ENCODE measurements around the gene MS4A4A. TPM values are rescaled to one million over a fixed set of nuclear protein-coding genes. Genes with fewer than 3 reads are reported as not detected.
"Not testable (repeated sequence)": the region's sequence is repeated elsewhere in the genome, so short reads cannot be mapped to it uniquely, and the experiment has no call there.

Gene MS4A4A
- total and polyA plus RNA-seq, 2 of the 4 experiments (the other 2 are of a cell fraction), result not detected

DNA sequence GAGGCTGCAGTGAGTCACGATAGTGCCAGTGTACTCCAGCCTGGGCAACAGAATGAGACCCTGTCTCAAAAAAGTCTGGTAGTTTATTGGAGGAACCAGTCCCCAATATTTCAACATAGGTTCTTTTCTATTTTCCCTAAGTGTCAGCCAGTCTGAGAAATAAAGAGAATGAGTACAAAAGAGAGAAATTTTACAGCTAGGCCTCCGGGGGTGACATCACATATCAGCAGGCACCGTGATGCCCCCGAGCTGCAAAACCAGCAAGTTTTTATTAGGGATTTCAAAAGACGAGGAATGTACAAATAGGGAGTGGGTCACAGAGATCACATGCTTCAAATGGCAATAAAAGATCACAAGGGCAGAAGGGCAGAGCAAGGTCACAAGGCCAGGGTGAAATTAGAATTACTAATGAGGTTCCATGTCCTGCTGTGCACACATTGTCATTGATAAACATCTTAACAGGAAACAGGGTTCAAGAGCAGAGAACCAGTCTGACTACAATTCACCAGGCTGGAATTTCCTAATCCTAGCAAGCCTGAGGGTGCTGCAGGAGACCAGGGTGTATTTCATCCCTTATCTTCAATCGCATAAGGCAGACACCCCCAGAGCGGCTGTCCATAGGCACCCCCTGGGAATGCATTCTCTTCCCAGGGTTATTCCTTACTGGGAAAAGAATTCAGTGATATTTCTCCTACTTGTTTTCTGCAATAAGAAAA lies 5.1 kb downstream of the MS4A4A start:
- not testable (repeated sequence) for DNase-seq
- 53% methylated on average over 3 of the region's 7 CpGs; no CpG with 5 or more reads in 1 of the 2 experiments for WGBS, 2 experiments (ENCODE audit: extremely low coverage in 2 of 2, insufficient read length in 1 of 2)

More for the DNA sequence above, 5.1 kb downstream of the MS4A4A start:
- H3K14ac ChIP-seq (replicated peaks; ENCODE audit: low read depth, low read length); BruUV-seq (replicated peaks); H2AFZ ChIP-seq (replicated peaks; ENCODE audit: low read length, poor library complexity); H2BK20ac ChIP-seq (ENCODE audit: low read depth, low read length); H2BK15ac ChIP-seq (ENCODE audit: low read depth, low read length); H3K4me3 ChIP-seq (ENCODE audit: insufficient read depth, low read depth, low read length); in situ Hi-C loops (cut with MboI; ENCODE audit: low sequenced_read_pairs); H3K4me1 ChIP-seq (ENCODE audit: control insufficient read depth, insufficient read depth, low read length); H3K23ac ChIP-seq (ENCODE audit: low read depth, low read length); ATAC-seq (ENCODE audit: low read depth); intact Hi-C loops (cut with micrococcal nuclease); CTCF ChIA-PET; H3K9ac ChIP-seq (ENCODE audit: low read depth, low read length); H3K36me3 ChIP-seq (ENCODE audit: control insufficient read depth, insufficient read depth, low read length); H2BK5ac ChIP-seq (ENCODE audit: low read depth, low read length, poor library complexity, severe bottlenecking); H4K5ac ChIP-seq (ENCODE audit: low read depth, low read length); H3K18ac ChIP-seq (ENCODE audit: low read depth, low read length); H3K9me3 ChIP-seq (ENCODE audit: control insufficient read depth, insufficient read depth, low read length); H2AK5ac ChIP-seq (ENCODE audit: low read depth, low read length); H3K9me1 ChIP-seq (ENCODE audit: insufficient read depth, low read length); POLR2A ChIA-PET (ENCODE audit: unreplicated experiment); H3K79me1 ChIP-seq (ENCODE audit: low read depth in 1 of 2, low read length in 2 of 2); H3K56ac ChIP-seq (ENCODE audit: extremely low read depth, insufficient read depth, low read length); H3K27me3 ChIP-seq (ENCODE audit: control insufficient read depth, insufficient read depth, low read length); H2AK9ac ChIP-seq (replicated peaks; ENCODE audit: low read depth, low read length, poor library complexity); H4K20me1 ChIP-seq (ENCODE audit: insufficient read depth, low read length); dilution Hi-C loops (cut with HindIII; ENCODE audit: low sequenced_read_pairs, unreplicated experiment); H3K27ac ChIP-seq (ENCODE audit: insufficient read depth, low read length); H3K4ac ChIP-seq (ENCODE audit: low read depth, low read length); H3K4me2 ChIP-seq (ENCODE audit: low read depth, low read length); H2BK120ac ChIP-seq (ENCODE audit: low read depth, low read length); H4K91ac ChIP-seq (ENCODE audit: insufficient read depth, low read depth, low read length); H4K8ac ChIP-seq (ENCODE audit: low read depth in 2 of 2, low read length in 2 of 2): not testable (repeated sequence)

Measured in IMR-90 (cell line).